Lower lobe of right lung (tissue), 2 donors: ENCODE measurements around the gene NTSR2. TPM values are rescaled to one million over a fixed set of nuclear protein-coding genes. Genes with fewer than 3 reads are reported as not detected.

Experiments used
- ATAC-seq, 2 donors: fragments of 200-7000 bp; cut with Tn5 transposase; one replicate each; pipeline ENCODE4 v1.9.1; 2020 to 2022; ENCODE audit warnings: mild to moderate bottlenecking in 2 of 2, moderate library complexity in 2 of 2
- DNase-seq: peaks from one replicate; pipeline ENCODE4 v3.0.0-alpha.2; 2020
- H3K27ac ChIP-seq: fragments of 200-600 bp; one replicate; pipeline ENCODE4 v1.8.0; 2022
- H3K27me3 ChIP-seq: fragments of 200-600 bp; one replicate; pipeline ENCODE4 v1.8.0; 2022; ENCODE audit warnings: low read depth
- H3K36me3 ChIP-seq: fragments of 200-600 bp; one replicate; pipeline ENCODE4 v1.8.0; 2022; ENCODE audit warnings: mild to moderate bottlenecking
- H3K4me1 ChIP-seq: fragments of 200-600 bp; one replicate; pipeline ENCODE4 v1.8.0; 2022
- H3K4me3 ChIP-seq: fragments of 200-600 bp; one replicate; pipeline ENCODE4 v1.8.0; 2022; ENCODE audit warnings: mild to moderate bottlenecking
- H3K9me3 ChIP-seq: fragments of 200-600 bp; one replicate; pipeline ENCODE4 v1.8.0; 2022
- CTCF ChIP-seq: fragments of 200-600 bp; IDR thresholded peaks from one replicate; pipeline ENCODE4 v1.8.0; 2022; ENCODE audit warnings: antibody characterized with exemption, mild to moderate bottlenecking
- intact Hi-C: fragments of 100-400 bp; cut with DNase I; formaldehyde crosslinking; loops from one replicate; pipeline ENCODE4 v1.11.0; 2022
- total RNA-seq: library from RNA; stranded (reverse); fragmentation: NEBNext Ultra II Directional; extraction: Animal tissue kit (Norgen Biotek cat#: 25700); gene quantifications from one replicate; pipeline ENCODE4 v1.2.1, GENCODE V29; 2021
- donor health status: DM: no; HTN: yes; CAD: no; lungs with severe emphysema.

NTSR2 gene
- total RNA-seq, 1 donor from 2014 or later: not detected

- no peaks in the 10 kb centered on the region for H3K9me3 ChIP-seq
- H3K27me3 ChIP-seq: no peaks in the 10 kb centered on the region
- no peak overlapping the region for H3K27ac ChIP-seq
- no peaks in the 10 kb centered on the region for H3K4me1 ChIP-seq
- intact Hi-C loops: no loop called here
- no peak for TF ChIP-seq CTCF
- no peaks in the 10 kb centered on the region for H3K36me3 ChIP-seq
- ATAC-seq (no peak), DNase-seq (no peak)
- H3K4me3 ChIP-seq: no peak overlapping the region
Measured at GRCh38 chr2:11629215-11629614, 40.8 kb downstream of the NTSR2 start.

GRCh38 chr2:11628675-11629074 lies 41.3 kb downstream of the NTSR2 start:
- ATAC-seq (no peak), DNase-seq (no peak)
- no peak overlapping the region for H3K27ac ChIP-seq
- H3K9me3 ChIP-seq: no peaks in the 10 kb centered on the region
- no peaks in the 10 kb centered on the region for H3K36me3 ChIP-seq
- intact Hi-C loops: no loop called here
- no peak overlapping the region for H3K4me3 ChIP-seq
- no peak for TF ChIP-seq CTCF
- no peaks in the 10 kb centered on the region for H3K27me3 ChIP-seq
- H3K4me1 ChIP-seq: no peaks in the 10 kb centered on the region

- intact Hi-C loops: no loop called here
- no peaks in the 10 kb centered on the region for H3K4me1 ChIP-seq
- ATAC-seq: no peak
Measured at GRCh38 chr2:11625671-11626070, 44.3 kb downstream of the NTSR2 start.

GRCh38 chr2:11624893-11625292 lies 45.1 kb downstream of the NTSR2 start:
- ATAC-seq: no peak

More at GRCh38 chr2:11625671-11626070, 44.3 kb downstream of the NTSR2 start:
- H3K27ac ChIP-seq: no peak overlapping the region
- no peak for DNase-seq
- TF ChIP-seq CTCF: no peak
- H3K9me3 ChIP-seq: no peaks in the 10 kb centered on the region
- no peaks in the 10 kb centered on the region for H3K27me3 ChIP-seq
- H3K4me3 ChIP-seq: no peak overlapping the region
- H3K36me3 ChIP-seq: no peaks in the 10 kb centered on the region

GRCh38 chr2:11622611-11623010 lies 47.4 kb downstream of the NTSR2 start:
- no peak for TF ChIP-seq CTCF
- Histone ChIP-seq H3K36me3 (no peaks in the 10 kb centered on the region), H3K27ac (no peak overlapping the region), H3K4me1 (no peaks in the 10 kb centered on the region), H3K27me3 (no peaks in the 10 kb centered on the region), H3K4me3 (no peak overlapping the region), H3K9me3 (no peaks in the 10 kb centered on the region)
- no peak for ATAC-seq
- intact Hi-C loops: no loop called here
- no peak for DNase-seq

More at GRCh38 chr2:11624893-11625292, 45.1 kb downstream of the NTSR2 start:
- H3K27ac ChIP-seq: no peak overlapping the region
- no peak overlapping the region for H3K4me3 ChIP-seq
- no peak for TF ChIP-seq CTCF
- DNase-seq: no peak
- H3K36me3 ChIP-seq: no peaks in the 10 kb centered on the region
- H3K9me3 ChIP-seq: no peaks in the 10 kb centered on the region
- intact Hi-C loops: no loop called here
- H3K4me1 ChIP-seq: no peaks in the 10 kb centered on the region
- H3K27me3 ChIP-seq: no peaks in the 10 kb centered on the region

- no peak overlapping the region for H3K4me3 ChIP-seq
- no peak for ATAC-seq
- H3K36me3 ChIP-seq: no peaks in the 10 kb centered on the region
- no peaks in the 10 kb centered on the region for H3K27me3 ChIP-seq
- no peak for DNase-seq
- no peak overlapping the region for H3K27ac ChIP-seq
- H3K9me3 ChIP-seq: no peaks in the 10 kb centered on the region
- H3K4me1 ChIP-seq: no peaks in the 10 kb centered on the region
- intact Hi-C loops: no loop called here
- no peak for TF ChIP-seq CTCF
Measured at GRCh38 chr2:11621410-11621809, 48.6 kb downstream of the NTSR2 start.
